ENCODE measurements around the gene UNC50. TPM values are rescaled to one million over a fixed set of nuclear protein-coding genes. Genes with fewer than 3 reads are reported as not detected.

The UNC50 gene
- total RNA-seq, 4 donors from 2014 or later: 18.3 to 49.4 (median 36.3) TPM

- intact Hi-C loops (cut with DNase I): loop anchor here (5.0 kb wide), 1 partner anchor 37 kb away; the partner anchor contains the start of genes COA5 and UNC50
- H3K4me1 ChIP-seq: peaks cover 0 to 12% (median 3%) of the 10 kb centered on the region in 3 donors
- no peak overlapping the region for H3K27ac ChIP-seq
- H3K9me3 ChIP-seq: no peaks in the 10 kb centered on the region
- peaks cover 12 to 89% (median 17%) of the 10 kb centered on the region in 3 donors for H3K36me3 ChIP-seq
- DNase-seq: no peak
- WGBS, 2 donors: 96 to 100% methylated on average over 6 to 9 of the region's 13 CpGs
- H3K4me3 ChIP-seq: no peak overlapping the region
- TF ChIP-seq CTCF (IDR thresholded peaks at IDR 0.05) (no peak), POLR2A (IDR thresholded peaks at IDR 0.05) (no peak)
- H3K27me3 ChIP-seq: no peaks in the 10 kb centered on the region
Measured at GRCh38 chr2:98569915-98570314, 38.5 kb upstream of the UNC50 start.

GRCh38 chr2:98570356-98570755, 38.0 kb upstream of the UNC50 start:
- Histone ChIP-seq H3K9me3 (no peaks in the 10 kb centered on the region), H3K36me3 (peaks cover 12 to 88% (median 14%) of the 10 kb centered on the region in 3 donors), H3K4me3 (no peak overlapping the region), H3K27ac (no peak overlapping the region), H3K4me1 (peaks cover 0 to 12% (median 3%) of the 10 kb centered on the region in 3 donors), H3K27me3 (no peaks in the 10 kb centered on the region)
- intact Hi-C loops (cut with DNase I): no loop called here
- WGBS, 2 donors: 94 to 95% methylated on average over 5 of the region's 5 CpGs
- TF ChIP-seq CTCF (IDR thresholded peaks at IDR 0.05) (no peak), POLR2A (IDR thresholded peaks at IDR 0.05) (no peak)
- DNase-seq: no peak

GRCh38 chr2:98571121-98571701, 37.2 kb upstream of the UNC50 start:
- H3K4me1 ChIP-seq: peaks cover 0 to 12% (median 3%) of the 10 kb centered on the region in 3 donors
- intact Hi-C loops (cut with DNase I): no loop called here
- H3K4me3 ChIP-seq: no peak overlapping the region
- no peaks in the 10 kb centered on the region for H3K27me3 ChIP-seq
- no peaks in the 10 kb centered on the region for H3K9me3 ChIP-seq
- no peak overlapping the region for H3K27ac ChIP-seq
- 91 to 100% methylated on average over 4 to 12 of the region's 13 CpGs for WGBS, 2 donors
- TF ChIP-seq POLR2A (IDR thresholded peaks at IDR 0.05): no peak
- TF ChIP-seq CTCF (IDR thresholded peaks at IDR 0.05): no peak
- H3K36me3 ChIP-seq: peaks cover 6 to 86% (median 12%) of the 10 kb centered on the region in 3 donors
- DNase-seq: no peak

- H3K4me1 ChIP-seq: peaks cover 0 to 12% (median 3%) of the 10 kb centered on the region in 3 donors
- H3K4me3 ChIP-seq: no peak overlapping the region
- 91 to 92% methylated on average over 9 of the region's 9 CpGs for WGBS, 2 donors
- H3K9me3 ChIP-seq: no peaks in the 10 kb centered on the region
- peaks cover 4 to 86% (median 6%) of the 10 kb centered on the region in 3 donors for H3K36me3 ChIP-seq
- TF ChIP-seq POLR2A (IDR thresholded peaks at IDR 0.05) (no peak), CTCF (IDR thresholded peaks at IDR 0.05) (no peak)
- DNase-seq: no peak
- no peaks in the 10 kb centered on the region for H3K27me3 ChIP-seq
- intact Hi-C loops (cut with DNase I): no loop called here
- no peak overlapping the region for H3K27ac ChIP-seq
Measured at GRCh38 chr2:98571796-98572195, 36.6 kb upstream of the UNC50 start.

- DNase-seq: no peak
- no peak for TF ChIP-seq POLR2A (IDR thresholded peaks at IDR 0.05)
- no peak for TF ChIP-seq CTCF (IDR thresholded peaks at IDR 0.05)
- H3K27ac ChIP-seq: no peak overlapping the region
- H3K4me3 ChIP-seq: no peak overlapping the region
- H3K27me3 ChIP-seq: no peaks in the 10 kb centered on the region
- no peaks in the 10 kb centered on the region for H3K9me3 ChIP-seq
- intact Hi-C loops (cut with DNase I): no loop called here
- peaks cover 4 to 86% (median 5%) of the 10 kb centered on the region in 3 donors for H3K36me3 ChIP-seq
- H3K4me1 ChIP-seq: peaks cover 0 to 12% (median 3%) of the 10 kb centered on the region in 3 donors
- 95% methylated on average over 3 of the region's 5 CpGs; no CpG with 5 or more reads in 1 of the 2 donors for WGBS, 2 donors
Measured at GRCh38 chr2:98572211-98572610, 36.2 kb upstream of the UNC50 start.
